ENCODE measurements around the gene COL13A1. TPM values are rescaled to one million over a fixed set of nuclear protein-coding genes. Genes with fewer than 3 reads are reported as not detected.

The COL13A1 gene
- total RNA-seq, 1 donor from 2014 or later: 25.6 TPM

GRCh38 chr10:69915215-69915560 lies 113.5 kb downstream of the COL13A1 start:
- no peak overlapping the region for H3K4me3 Mint-ChIP-seq (ENCODE audit: unreplicated experiment)
- H3K4me1 Mint-ChIP-seq (ENCODE audit: low read depth): no peaks in the 10 kb centered on the region
- no peak overlapping the region for H3K27ac Mint-ChIP-seq (ENCODE audit: unreplicated experiment)
- peaks cover 2% of the 10 kb centered on the region for H3K36me3 Mint-ChIP-seq (ENCODE audit: low read depth)
- H3K27me3 Mint-ChIP-seq (ENCODE audit: low read depth): no peaks in the 10 kb centered on the region
- no peaks in the 10 kb centered on the region for H3K9me3 Mint-ChIP-seq (ENCODE audit: low read depth)
- TF ChIP-seq, protein P1, sequence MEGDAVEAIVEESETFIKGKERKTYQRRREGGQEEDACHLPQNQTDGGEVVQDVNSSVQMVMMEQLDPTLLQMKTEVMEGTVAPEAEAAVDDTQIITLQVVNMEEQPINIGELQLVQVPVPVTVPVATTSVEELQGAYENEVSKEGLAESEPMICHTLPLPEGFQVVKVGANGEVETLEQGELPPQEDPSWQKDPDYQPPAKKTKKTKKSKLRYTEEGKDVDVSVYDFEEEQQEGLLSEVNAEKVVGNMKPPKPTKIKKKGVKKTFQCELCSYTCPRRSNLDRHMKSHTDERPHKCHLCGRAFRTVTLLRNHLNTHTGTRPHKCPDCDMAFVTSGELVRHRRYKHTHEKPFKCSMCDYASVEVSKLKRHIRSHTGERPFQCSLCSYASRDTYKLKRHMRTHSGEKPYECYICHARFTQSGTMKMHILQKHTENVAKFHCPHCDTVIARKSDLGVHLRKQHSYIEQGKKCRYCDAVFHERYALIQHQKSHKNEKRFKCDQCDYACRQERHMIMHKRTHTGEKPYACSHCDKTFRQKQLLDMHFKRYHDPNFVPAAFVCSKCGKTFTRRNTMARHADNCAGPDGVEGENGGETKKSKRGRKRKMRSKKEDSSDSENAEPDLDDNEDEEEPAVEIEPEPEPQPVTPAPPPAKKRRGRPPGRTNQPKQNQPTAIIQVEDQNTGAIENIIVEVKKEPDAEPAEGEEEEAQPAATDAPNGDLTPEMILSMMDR (IDR thresholded peaks at IDR 0.05): no peak
- no peak for DNase-seq (ENCODE audit: low spot score)

GRCh38 chr10:69916118-69916517 lies 114.4 kb downstream of the COL13A1 start:
- no peak overlapping the region for H3K27ac Mint-ChIP-seq (ENCODE audit: unreplicated experiment)
- no peak for DNase-seq (ENCODE audit: low spot score)
- no peak overlapping the region for H3K4me3 Mint-ChIP-seq (ENCODE audit: unreplicated experiment)
- H3K36me3 Mint-ChIP-seq (ENCODE audit: low read depth): peaks cover 4% of the 10 kb centered on the region
- TF ChIP-seq, protein P1 (IDR thresholded peaks at IDR 0.05): no peak
- no peaks in the 10 kb centered on the region for H3K27me3 Mint-ChIP-seq (ENCODE audit: low read depth)
- no peaks in the 10 kb centered on the region for H3K4me1 Mint-ChIP-seq (ENCODE audit: low read depth)
- H3K9me3 Mint-ChIP-seq (ENCODE audit: low read depth): no peaks in the 10 kb centered on the region

- Mint-ChIP-seq H3K9me3 (ENCODE audit: low read depth) (no peaks in the 10 kb centered on the region), H3K27ac (ENCODE audit: unreplicated experiment) (no peak overlapping the region), H3K4me1 (ENCODE audit: low read depth) (no peaks in the 10 kb centered on the region), H3K4me3 (ENCODE audit: unreplicated experiment) (no peak overlapping the region), H3K27me3 (ENCODE audit: low read depth) (no peaks in the 10 kb centered on the region), H3K36me3 (ENCODE audit: low read depth) (peaks cover 5% of the 10 kb centered on the region)
- DNase-seq (ENCODE audit: low spot score): no peak
- TF ChIP-seq, protein P1 (IDR thresholded peaks at IDR 0.05): no peak
These were observed 116.3 kb downstream of the COL13A1 start for GRCh38 chr10:69918036-69918435.

DNA sequence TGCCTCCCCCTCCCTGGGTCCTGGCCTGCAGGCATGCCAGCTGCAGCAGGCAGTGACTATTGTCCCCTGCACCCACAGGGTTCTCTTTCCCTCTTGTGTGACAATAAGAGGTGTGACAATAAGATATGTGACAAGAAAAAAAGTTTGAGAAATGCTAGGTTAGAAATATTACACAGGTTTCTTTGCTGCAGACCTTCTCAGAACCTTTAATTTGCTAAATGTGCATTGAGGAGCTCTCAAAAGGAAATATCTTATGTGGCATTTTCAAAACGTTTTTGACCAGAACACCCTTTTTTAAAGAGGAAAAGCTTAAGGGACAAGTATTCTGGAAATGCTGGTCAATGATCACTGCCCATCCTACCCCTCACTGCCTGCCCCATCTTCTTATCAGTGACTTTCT lies 117.5 kb downstream of the COL13A1 start:
- Mint-ChIP-seq H3K4me1 (ENCODE audit: low read depth) (no peaks in the 10 kb centered on the region), H3K9me3 (ENCODE audit: low read depth) (no peaks in the 10 kb centered on the region), H3K36me3 (ENCODE audit: low read depth) (peaks cover 7% of the 10 kb centered on the region), H3K4me3 (ENCODE audit: unreplicated experiment) (no peak overlapping the region), H3K27ac (ENCODE audit: unreplicated experiment) (no peak overlapping the region), H3K27me3 (ENCODE audit: low read depth) (no peaks in the 10 kb centered on the region)
- DNase-seq (ENCODE audit: low spot score): no peak
- TF ChIP-seq, protein P1 (IDR thresholded peaks at IDR 0.05): no peak

DNA sequence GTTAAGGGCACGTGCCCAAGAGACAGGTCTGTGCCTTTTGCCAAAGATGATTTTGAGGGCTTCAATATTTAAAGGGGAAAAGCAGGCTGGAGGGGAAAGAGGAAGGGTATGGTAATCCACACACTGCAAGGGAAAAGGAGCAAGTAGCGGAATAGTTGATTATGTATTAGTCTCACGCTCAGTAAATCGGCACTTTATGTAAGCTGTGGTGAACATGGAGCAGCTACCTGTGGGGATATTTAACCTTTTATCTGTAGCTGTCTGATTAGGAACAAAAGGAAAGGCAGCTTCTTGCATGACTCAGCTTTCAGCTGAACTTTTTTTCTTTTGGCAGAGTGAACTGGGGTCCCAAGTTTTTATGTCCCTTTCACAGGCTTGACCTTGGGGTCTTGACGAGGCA lies 123.4 kb downstream of the COL13A1 start:
- TF ChIP-seq, protein P1 (IDR thresholded peaks at IDR 0.05): no peak
- Mint-ChIP-seq H3K36me3 (ENCODE audit: low read depth) (peaks cover 19% of the 10 kb centered on the region), H3K9me3 (ENCODE audit: low read depth) (peaks cover 4% of the 10 kb centered on the region), H3K4me1 (ENCODE audit: low read depth) (no peaks in the 10 kb centered on the region), H3K4me3 (ENCODE audit: unreplicated experiment) (no peak overlapping the region), H3K27ac (ENCODE audit: unreplicated experiment) (no peak overlapping the region), H3K27me3 (ENCODE audit: low read depth) (no peaks in the 10 kb centered on the region)
- DNase-seq (ENCODE audit: low spot score): no peak

Data from chondrocyte (in vitro differentiated cells).